Bone marrow (tissue), 2 donors: Measurements from ENCODE around the gene ABI1.

Source experiments
- DNase-seq, 2 donors: peaks; one replicate each; lab custom pipeline; 2025; lab: John Stamatoyannopoulos, UW

The ABI1 gene

GRCh38 chr10:26770069-26770468, 90.7 kb downstream of the ABI1 start:
- DNase-seq: no peak

- DNase-seq: no peak
Measured at GRCh38 chr10:26765549-26765948, 95.2 kb downstream of the ABI1 start.

GRCh38 chr10:26759008-26759407, 101.8 kb downstream of the ABI1 start:
- no peak for DNase-seq

- DNase-seq: peak in 1 of 2 donors; percentile 50
Measured at GRCh38 chr10:26755443-26755903, 105.3 kb downstream of the ABI1 start.

GRCh38 chr10:26746061-26746460, 114.7 kb downstream of the ABI1 start:
- DNase-seq: no peak

GRCh38 chr10:26743841-26744240, 116.9 kb downstream of the ABI1 start:
- no peak for DNase-seq

GRCh38 chr10:26743091-26743490, 117.7 kb downstream of the ABI1 start:
- no peak for DNase-seq

GRCh38 chr10:26741368-26741767, 119.4 kb downstream of the ABI1 start:
- DNase-seq: no peak

GRCh38 chr10:26739071-26739631, 121.6 kb downstream of the ABI1 start:
- no peak for DNase-seq

GRCh38 chr10:26738301-26738911, 122.4 kb downstream of the ABI1 start:
- DNase-seq: no peak

GRCh38 chr10:26737730-26738129, 123.0 kb downstream of the ABI1 start:
- peak in 1 of 2 donors; percentile 14 for DNase-seq

GRCh38 chr10:26735435-26735834, 125.3 kb downstream of the ABI1 start:
- DNase-seq: no peak

- DNase-seq: no peak
Measured at GRCh38 chr10:26733750-26734568, 126.8 kb downstream of the ABI1 start.

GRCh38 chr10:26730552-26730951, 130.2 kb downstream of the ABI1 start:
- no peak for DNase-seq

GRCh38 chr10:26729395-26729794, 131.4 kb downstream of the ABI1 start:
- DNase-seq: no peak

GRCh38 chr10:26728957-26729356, 131.8 kb downstream of the ABI1 start:
- no peak for DNase-seq

GRCh38 chr10:26727005-26727404, 133.8 kb downstream of the ABI1 start:
- DNase-seq: no peak

- peak in 1 of 2 donors; percentile 41 for DNase-seq
Measured at GRCh38 chr10:26725837-26726727, 134.7 kb downstream of the ABI1 start.

- DNase-seq: no peak
Measured at GRCh38 chr10:26723016-26723415, 137.7 kb downstream of the ABI1 start.

GRCh38 chr10:26721561-26721960, 139.2 kb downstream of the ABI1 start:
- DNase-seq: no peak

- no peak for DNase-seq
Measured at GRCh38 chr10:26717476-26717875, 143.3 kb downstream of the ABI1 start.

- no peak for DNase-seq
Measured at GRCh38 chr10:26715137-26715487, 145.6 kb downstream of the ABI1 start.
